ENCODE measurements around the gene AGPAT3. TPM values are rescaled to one million over a fixed set of nuclear protein-coding genes. Genes with fewer than 3 reads are reported as not detected.

AGPAT3 gene
- total RNA-seq, 1 donor from 2014 or later: 93.4 TPM

- peak; percentile 69 for ATAC-seq
- intact Hi-C loops (cut with DNase I): loop anchor here (2.0 kb wide), 1 partner anchor 26 kb away; no protein-coding TSS in a partner anchor
- DNase-seq (ENCODE audit: missing footprints): no peak
Observed at GRCh38 chr21:43911015-43911934, 46.3 kb downstream of the AGPAT3 start.

GRCh38 chr21:43911935-43912487 lies 47.0 kb downstream of the AGPAT3 start:
- DNase-seq (ENCODE audit: missing footprints) (no peak), ATAC-seq (peak; percentile 34)
- intact Hi-C loops (cut with DNase I): loop anchor here (2.0 kb wide), 1 partner anchor 27 kb away; no protein-coding TSS in a partner anchor

- intact Hi-C loops (cut with DNase I): no loop called here
- DNase-seq (ENCODE audit: missing footprints): no peak
Observed at GRCh38 chr21:43912500-43912899, 47.5 kb downstream of the AGPAT3 start.

GRCh38 chr21:43912910-43913309 lies 47.9 kb downstream of the AGPAT3 start:
- intact Hi-C loops (cut with DNase I): no loop called here
- DNase-seq (ENCODE audit: missing footprints) (no peak), ATAC-seq (no peak)

More at GRCh38 chr21:43912500-43912899, 47.5 kb downstream of the AGPAT3 start:
- no peak for ATAC-seq

- no peak for DNase-seq (ENCODE audit: missing footprints)
- ATAC-seq: peak; percentile 52
- intact Hi-C loops (cut with DNase I): no loop called here
Observed at GRCh38 chr21:43913928-43914327, 48.9 kb downstream of the AGPAT3 start.

- intact Hi-C loops (cut with DNase I): no loop called here
- ATAC-seq (no peak), DNase-seq (ENCODE audit: missing footprints) (no peak)
Observed at GRCh38 chr21:43916076-43916475, 51.1 kb downstream of the AGPAT3 start.

GRCh38 chr21:43916691-43917514 lies 51.9 kb downstream of the AGPAT3 start:
- intact Hi-C loops (cut with DNase I): no loop called here
- ATAC-seq (peak; percentile 41), DNase-seq (ENCODE audit: missing footprints) (no peak)

- intact Hi-C loops (cut with DNase I): no loop called here
- no peak for DNase-seq (ENCODE audit: missing footprints)
- ATAC-seq: no peak
Observed at GRCh38 chr21:43917515-43918384, 52.7 kb downstream of the AGPAT3 start.

- no peak for DNase-seq (ENCODE audit: missing footprints)
- intact Hi-C loops (cut with DNase I): no loop called here
- ATAC-seq: no peak
Observed at GRCh38 chr21:43918385-43918947, 53.4 kb downstream of the AGPAT3 start.

- DNase-seq (ENCODE audit: missing footprints) (no peak), ATAC-seq (no peak)
- intact Hi-C loops (cut with DNase I): no loop called here
Observed at GRCh38 chr21:43919283-43919682, 54.3 kb downstream of the AGPAT3 start.

- intact Hi-C loops (cut with DNase I): no loop called here
- no peak for ATAC-seq
Observed at GRCh38 chr21:43919871-43920801, 55.1 kb downstream of the AGPAT3 start.

GRCh38 chr21:43921571-43921978 lies 56.6 kb downstream of the AGPAT3 start:
- no peak for DNase-seq (ENCODE audit: missing footprints)
- intact Hi-C loops (cut with DNase I): no loop called here

More at GRCh38 chr21:43919871-43920801, 55.1 kb downstream of the AGPAT3 start:
- no peak for DNase-seq (ENCODE audit: missing footprints)

GRCh38 chr21:43921979-43922945 lies 57.2 kb downstream of the AGPAT3 start:
- DNase-seq (ENCODE audit: missing footprints) (no peak), ATAC-seq (no peak)
- intact Hi-C loops (cut with DNase I): no loop called here

More at GRCh38 chr21:43921571-43921978, 56.6 kb downstream of the AGPAT3 start:
- ATAC-seq: no peak

- peak; percentile 26 for DNase-seq (ENCODE audit: missing footprints)
- ATAC-seq: peak; percentile 39
- intact Hi-C loops (cut with DNase I): no loop called here
Observed at GRCh38 chr21:43922949-43923348, 57.9 kb downstream of the AGPAT3 start.

GRCh38 chr21:43923391-43923790 lies 58.4 kb downstream of the AGPAT3 start:
- intact Hi-C loops (cut with DNase I): no loop called here
- ATAC-seq: peak; percentile 1
- no peak for DNase-seq (ENCODE audit: missing footprints)

Measured in Right ventricle myocardium inferior (tissue), 1 donor.